NOMO-1 treated with dmso at 0.1 percent for 144 hours (cell line): ENCODE results near the gene UBXN7.
"Not testable (repeated sequence)": the region's sequence is repeated elsewhere in the genome, so short reads cannot be mapped to it uniquely, and the experiment has no call there.

ENCODE experiments used
- DNase-seq: peaks from one replicate; lab custom pipeline; 2025; ENCODE audit not compliant: unreplicated experiment; lab: John Stamatoyannopoulos, UW

Gene UBXN7

GRCh38 chr3:196320137-196320536 is 112.1 kb downstream of the UBXN7 start:
- DNase-seq: no peak

GRCh38 chr3:196317687-196318467 is 114.3 kb downstream of the UBXN7 start, which contains the start of gene DYNLT2B:
Gene DYNLT2B (minus strand): TSS chr3:196318240. CDS start chr3:196318152, 88 bp downstream.
- peak; percentile 94 for DNase-seq

GRCh38 chr3:196316799-196317686 is 115.2 kb downstream of the UBXN7 start:
- not testable (repeated sequence) for DNase-seq

- DNase-seq: no peak
Observed at GRCh38 chr3:196315821-196316220, 116.4 kb downstream of the UBXN7 start.

GRCh38 chr3:196314597-196314996 is 117.6 kb downstream of the UBXN7 start:
- DNase-seq: no peak

- DNase-seq: not testable (repeated sequence)
Observed at GRCh38 chr3:196314086-196314485, 118.1 kb downstream of the UBXN7 start.

GRCh38 chr3:196302960-196303359 is 129.3 kb downstream of the UBXN7 start:
- not testable (repeated sequence) for DNase-seq

GRCh38 chr3:196302551-196302950 is 129.7 kb downstream of the UBXN7 start:
- DNase-seq: not testable (repeated sequence)

GRCh38 chr3:196298521-196298920 is 133.7 kb downstream of the UBXN7 start:
- DNase-seq: no peak
